GM21360 (cell line): Measurements from ENCODE around the gene PPP2R2B.
"Not testable (repeated sequence)": the region's sequence is repeated elsewhere in the genome, so short reads cannot be mapped to it uniquely, and the experiment has no call there.

Experiments used
- ATAC-seq: cut with Tn5 transposase; IDR thresholded peaks from one replicate; pipeline ENCODE4 v1.9.1; 2021; ENCODE audit warnings: mild to moderate bottlenecking, moderate library complexity; ENCODE audit not compliant: unreplicated experiment

PPP2R2B gene

DNA sequence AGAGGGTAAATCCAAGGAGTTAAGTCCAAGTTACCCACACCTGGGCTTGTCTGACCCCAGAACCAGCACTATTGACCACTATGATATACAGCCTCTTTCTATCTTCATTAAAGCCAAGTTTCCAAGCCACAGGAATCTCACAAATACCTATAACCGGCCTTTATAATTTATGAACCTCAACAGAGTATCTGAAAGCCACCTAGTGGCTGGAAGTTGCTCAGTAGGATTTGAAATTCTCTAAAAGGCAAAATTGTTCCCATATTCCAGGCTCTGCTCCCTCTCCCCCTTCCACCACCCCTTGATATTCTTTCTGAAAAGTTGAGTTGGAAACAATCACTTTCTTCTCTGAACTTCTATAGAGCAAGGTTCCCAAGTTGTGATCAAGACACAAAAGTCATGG is 256.2 kb downstream of the PPP2R2B start:
- no peak for ATAC-seq

DNA sequence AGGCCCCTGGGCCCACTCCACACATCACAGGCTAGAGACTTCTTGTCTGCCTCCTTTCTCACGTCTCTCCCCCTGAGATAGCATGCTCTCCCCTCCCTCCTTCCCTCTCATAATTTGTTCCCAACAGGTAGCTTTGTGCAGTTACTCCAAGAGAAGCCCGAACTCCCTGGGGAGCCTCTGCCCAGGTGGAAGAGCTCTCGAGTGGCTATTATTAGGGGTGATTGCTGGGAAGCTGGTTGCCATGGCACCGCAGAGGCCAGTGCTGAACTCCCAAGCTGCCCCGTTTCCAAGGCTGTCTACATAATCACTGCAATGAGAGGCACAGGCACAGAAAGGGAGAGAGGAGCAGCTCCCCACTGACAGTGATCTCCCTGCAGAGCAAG is 257.9 kb downstream of the PPP2R2B start:
- ATAC-seq: no peak

DNA sequence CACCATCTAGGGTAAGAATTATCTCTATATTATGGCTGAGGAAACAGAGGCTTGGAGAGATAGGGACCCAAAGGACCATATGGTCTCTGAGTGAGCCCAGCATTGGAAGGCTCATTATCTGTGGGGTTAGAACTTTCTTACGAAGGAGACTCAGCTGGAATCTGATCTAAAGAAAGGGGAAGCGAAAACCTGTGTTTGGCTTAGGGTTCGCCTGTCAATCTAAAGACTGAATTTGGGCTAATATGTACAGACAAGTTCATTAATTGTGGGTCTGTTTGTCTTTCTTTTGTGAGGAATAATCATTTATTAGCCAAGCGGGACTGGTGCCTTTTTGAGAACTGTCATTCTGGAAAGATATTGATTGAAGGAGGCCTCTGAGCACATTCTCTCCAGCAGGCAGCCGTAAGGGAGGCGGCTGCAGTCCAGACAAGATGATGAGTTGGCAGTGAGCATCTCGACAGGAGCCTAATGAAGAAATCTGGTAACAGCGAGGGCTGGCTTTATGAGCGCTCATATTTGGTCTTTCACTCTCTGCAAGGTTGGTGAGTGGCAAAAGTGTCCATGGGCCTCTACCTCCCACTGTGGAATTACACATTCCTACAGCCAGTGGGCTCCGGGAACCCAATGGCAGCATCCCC is 258.4 kb downstream of the PPP2R2B start:
- ATAC-seq: no peak

DNA sequence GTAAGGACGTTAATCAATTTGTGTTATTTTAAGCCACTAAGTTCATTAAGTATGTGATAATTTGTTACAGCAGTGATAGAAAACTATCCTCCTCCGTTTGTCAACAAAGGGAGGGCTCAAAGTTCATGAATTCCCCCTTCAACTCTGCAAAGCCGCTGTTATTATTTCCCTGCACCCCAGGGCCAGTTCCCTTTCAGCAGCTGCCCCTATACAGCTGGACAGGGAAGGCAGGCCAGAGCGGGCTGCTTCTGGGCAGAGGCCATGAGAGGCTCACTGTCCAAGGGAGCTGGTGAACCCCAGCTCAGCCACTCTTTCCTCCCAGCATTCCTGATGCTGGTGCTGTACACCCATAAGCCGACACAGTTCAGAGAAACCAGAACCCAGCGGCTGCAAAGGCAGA is 260.1 kb downstream of the PPP2R2B start:
- ATAC-seq: no peak

DNA sequence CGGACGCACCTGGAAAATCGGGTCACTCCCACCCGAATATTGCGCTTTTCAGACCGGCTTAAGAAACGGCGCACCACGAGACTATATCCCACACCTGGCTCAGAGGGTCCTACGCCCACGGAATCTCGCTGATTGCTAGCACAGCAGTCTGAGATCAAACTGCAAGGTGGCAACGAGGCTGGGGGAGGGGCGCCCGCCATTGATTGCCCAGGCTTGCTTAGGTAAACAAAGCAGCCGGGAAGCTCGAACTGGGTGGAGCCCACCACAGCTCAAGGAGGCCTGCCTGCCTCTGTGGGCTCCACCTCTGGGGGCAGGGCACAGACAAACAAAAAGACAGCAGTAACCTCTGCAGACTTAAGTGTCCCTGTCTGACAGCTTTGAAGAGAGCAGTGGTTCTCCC is 268.8 kb downstream of the PPP2R2B start:
- not testable (repeated sequence) for ATAC-seq

DNA sequence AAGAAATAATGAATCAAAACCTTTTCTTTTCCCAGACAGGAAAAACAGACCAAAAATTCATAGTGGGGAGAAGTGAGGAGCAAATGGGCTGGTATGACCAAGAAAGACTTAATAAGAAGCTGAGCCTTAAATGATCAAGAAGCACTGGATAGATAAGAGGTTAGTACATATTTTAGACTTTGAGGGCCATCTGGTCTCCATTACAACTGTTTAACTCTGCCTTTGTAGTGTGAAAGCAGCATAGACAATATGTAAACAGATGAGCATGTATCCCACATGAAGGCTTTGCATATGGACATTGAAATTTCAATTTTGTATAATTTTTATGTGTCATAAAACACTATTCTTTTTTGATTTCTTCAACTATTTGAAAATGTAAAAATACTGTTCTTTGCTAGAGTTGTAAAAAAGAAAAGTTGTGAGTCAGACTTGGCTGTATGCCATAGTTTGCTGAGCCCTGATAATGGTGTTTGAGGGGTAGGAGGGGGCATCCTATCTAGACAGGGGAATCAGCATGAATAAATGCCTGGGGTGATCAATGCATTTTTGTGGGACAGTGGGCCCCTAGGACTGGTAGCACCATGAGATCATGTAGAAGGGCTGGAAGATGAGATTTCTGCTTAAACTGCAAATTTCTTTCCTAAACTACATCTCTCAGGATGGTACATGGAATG is 270.8 kb downstream of the PPP2R2B start:
- no peak for ATAC-seq

DNA sequence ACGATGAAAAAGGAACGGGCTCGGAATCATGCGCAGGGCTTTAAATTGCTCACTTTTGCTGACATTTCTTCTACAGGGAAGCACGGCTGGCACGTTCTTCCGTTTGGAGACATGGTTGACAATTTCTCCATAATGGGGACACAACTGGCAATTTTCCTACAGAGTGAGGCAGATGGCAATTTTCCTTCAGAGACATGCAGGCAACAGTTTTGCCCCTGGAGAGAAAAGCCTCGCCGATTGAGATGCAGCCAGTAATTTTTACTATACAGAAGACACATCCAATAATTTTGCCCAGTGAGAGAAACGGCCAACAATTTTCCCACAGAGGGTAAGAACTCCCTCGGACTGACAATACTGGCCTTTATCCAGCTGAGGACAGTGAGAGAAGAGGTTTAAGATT is 271.7 kb downstream of the PPP2R2B start:
- ATAC-seq: no peak

DNA sequence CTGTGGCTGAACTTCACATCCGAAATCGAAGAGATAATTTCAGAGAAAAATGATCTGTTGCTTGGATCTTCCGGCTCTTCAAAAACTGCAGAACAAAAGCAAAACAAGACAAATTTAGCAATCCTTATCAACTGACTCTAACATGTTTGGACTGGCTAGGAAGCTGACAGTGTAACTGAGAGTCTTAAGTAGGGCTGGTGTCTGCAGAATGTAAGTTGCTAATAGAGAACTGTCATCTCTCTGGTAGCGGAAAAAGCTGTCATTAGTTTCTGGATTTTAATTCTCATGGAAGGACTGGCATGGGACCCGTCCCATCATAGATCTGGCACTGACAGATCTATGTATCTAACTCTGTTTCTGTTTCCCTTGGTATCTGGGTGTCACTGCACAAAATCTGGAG is 278.2 kb downstream of the PPP2R2B start:
- no peak for ATAC-seq

DNA sequence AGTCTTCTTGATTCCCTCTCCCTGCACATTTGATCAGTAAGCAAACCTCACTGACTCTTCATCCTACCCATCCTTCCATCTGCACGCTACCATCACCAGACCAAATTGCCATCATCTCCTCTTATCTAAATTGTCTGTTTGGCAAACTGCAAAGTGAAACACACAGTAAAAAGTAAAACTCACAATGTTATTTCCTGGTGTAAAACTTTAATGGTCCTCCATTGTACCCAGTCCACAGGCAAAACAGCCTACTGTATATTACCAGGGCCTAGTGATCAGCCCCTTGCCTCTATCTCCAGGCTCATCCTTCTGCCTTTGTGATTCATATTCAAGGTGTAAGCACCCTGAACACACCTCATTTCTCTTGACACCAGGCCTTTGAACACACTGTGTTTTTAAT is 279.3 kb downstream of the PPP2R2B start:
- ATAC-seq: no peak

DNA sequence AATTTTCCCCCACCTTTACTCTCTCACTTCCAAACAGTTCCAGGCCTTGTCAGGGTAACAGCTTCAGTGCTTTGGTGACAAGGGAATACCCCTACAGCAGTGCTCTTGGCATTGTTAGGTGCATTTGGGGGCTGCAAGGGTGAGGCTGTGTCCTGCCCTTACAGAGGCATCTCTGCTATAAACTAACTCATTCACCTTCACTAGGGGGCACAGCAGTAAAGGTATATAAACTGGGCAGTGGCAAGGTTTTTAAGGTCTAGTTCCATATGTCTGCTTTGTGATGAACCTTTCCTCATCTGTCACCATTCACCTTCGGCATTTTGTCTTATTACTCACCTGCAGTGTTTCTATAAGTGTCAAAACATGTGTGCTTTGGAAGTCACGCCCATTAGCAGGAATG is 283.5 kb downstream of the PPP2R2B start:
- ATAC-seq: no peak

DNA sequence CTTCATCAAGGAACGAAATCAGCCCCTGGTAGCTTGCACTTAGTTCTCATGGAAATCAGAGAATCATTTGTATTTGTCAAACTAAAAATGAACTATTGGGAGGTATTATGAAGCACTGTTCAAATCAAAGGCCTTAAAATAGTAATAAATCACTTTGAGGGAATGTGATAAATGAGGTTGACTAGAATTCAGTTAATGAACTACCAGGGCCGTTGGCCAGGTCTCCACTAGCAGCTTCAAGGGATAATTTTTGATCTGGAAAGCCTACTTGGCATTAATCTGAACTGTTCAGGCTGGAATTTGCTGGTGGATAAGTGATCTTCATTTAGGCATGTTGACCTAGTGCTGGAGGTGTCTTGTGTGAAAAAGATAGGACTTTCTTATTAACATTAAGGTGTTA is 286.2 kb downstream of the PPP2R2B start:
- ATAC-seq: no peak

DNA sequence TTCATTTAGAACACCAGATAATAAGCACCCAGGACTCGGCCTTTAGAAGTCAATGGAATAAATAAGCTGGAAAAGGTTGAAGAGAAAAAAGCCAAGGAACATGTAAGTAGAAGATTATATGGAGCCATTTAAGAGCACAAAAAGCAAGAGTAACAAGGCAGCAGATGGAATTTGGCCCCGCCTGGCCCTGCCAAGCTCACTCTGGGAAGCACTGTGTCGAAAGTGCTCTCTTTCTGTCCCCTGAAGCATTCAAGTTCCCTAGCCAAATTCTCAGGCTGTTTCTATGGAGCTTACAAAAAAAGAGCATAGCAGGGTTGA is 289.6 kb downstream of the PPP2R2B start:
- ATAC-seq: no peak

DNA sequence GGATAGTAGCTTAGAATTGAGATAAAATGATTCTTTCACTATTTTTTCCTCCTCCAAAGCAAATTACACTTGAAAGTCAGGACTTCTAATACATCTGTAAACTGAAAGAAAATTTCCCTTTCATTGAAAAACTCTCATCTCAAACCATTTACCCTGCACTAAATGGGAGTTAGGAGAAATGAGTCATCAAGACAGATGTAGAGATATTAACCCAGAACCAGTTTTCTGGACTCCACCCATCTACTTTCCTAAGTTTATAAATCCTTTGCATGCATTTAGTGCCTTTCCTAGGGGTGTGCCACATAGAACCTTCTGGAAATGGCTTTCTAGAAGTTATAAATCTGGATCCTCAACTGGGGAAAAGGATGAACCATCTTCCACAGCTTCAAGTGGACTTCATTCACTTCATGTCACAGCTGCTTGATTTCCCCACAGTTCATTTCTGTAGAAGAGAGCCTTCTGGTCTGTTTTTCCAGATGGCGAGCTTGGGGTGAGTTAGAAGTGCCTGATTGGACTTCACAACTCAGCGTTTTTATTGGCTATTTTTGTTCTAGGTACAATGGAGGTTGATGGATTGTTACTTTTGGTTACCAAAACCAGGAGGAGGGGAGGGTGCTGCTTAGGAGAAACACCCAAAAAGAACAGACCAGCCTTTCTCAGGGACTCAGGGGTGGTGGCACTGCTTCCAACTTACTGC is 290.1 kb downstream of the PPP2R2B start:
- ATAC-seq: no peak

DNA sequence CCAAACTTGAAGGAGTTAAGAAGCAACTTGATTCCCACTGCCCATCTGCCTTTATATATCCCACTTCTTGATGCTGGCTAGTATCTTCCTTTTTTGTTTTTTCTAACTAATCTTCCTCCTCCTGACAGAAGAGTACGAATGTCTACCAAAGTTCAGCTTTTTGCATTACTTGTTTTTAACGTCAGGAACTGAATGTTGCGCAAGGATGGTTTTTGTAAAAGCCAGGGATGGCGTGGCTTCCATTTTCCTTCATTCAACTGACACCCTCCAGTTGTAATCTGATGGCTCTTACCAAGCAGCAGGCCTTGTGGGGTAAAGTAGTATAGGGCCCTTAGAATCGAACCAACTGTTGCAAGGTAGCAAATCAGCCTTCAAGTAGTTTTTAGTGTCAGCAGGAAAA is 291.8 kb downstream of the PPP2R2B start:
- ATAC-seq: no peak

DNA sequence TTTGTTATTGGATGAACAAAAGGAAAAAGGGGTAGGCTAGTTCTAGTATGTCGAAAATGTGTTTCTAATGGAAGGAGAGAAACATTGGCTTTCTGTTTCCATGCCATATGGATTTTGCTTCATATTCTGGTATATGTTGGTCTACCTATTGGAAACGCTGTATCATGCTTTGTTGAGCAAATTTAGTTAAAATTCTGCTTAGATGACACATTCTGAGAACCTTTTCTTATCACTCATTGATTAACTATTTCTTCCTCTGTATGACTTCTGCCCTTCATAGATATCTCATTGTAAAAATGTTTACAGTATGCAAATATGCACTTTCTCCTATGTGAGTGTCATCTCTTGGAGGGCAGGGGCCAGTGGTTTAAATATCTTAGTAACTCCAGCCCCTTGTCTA is 293.8 kb downstream of the PPP2R2B start:
- ATAC-seq: no peak

DNA sequence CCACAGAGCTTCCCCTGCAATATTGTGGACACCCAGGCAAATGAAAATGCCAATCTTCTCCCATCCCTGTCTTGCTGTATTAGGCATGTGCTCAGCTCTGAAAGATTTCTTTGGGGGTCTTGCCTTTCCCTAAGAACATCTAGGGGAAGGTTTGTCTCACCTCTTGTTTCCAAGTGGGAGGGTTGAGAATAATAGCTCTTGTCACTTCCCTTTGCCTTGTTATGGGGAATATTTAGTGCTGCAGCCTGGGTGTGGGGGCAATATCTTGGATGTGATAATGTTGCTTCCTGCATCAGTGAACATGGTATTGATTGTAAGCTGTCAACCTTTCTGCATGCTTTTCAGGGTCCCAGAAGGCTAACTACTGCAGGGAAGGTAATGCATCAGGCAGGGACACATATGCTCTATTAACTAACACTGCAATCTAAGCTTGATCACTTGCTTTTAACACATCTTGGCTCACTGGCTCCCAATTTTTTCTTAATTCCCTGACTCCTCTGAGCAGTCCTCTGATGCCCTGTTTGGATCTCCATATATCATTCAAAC is 296.4 kb downstream of the PPP2R2B start:
- no peak for ATAC-seq

DNA sequence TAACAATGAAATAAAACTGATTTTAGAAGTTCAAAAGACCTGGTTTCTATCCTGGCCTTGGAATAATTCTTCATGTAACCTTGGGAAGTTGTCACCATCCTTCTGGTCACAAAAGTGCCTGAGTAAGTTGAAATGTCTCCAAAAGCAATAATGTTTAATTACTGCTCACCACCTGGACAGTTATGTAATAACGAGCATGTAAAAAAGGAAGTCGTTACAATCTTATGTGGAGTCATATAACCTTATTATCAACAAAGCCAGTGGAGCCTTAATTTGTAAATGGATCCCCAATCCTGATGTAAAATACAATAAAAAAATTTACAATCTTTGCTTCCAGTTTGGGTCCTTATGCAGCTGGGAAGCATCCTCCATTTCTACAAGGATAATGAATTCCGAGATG is 298.3 kb downstream of the PPP2R2B start:
- no peak for ATAC-seq

DNA sequence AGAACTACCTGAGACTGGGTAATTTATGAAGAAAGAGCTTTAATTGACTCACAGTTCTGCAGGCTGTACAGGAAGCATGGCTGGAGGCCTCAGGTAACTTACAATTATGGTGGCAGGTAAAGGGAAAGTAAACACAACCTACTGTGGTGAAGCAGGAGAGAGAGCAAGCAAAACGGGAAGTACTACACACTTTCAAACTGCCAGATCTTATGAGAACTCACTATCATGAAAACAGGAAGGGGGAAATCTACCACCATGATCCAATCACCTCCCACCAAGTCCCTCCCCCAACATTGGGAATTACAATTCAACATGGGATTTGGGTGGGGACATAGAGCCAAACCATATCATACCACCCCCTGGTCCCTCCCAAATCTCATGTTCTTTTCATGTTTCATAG is 303.8 kb downstream of the PPP2R2B start:
- no peak for ATAC-seq

DNA sequence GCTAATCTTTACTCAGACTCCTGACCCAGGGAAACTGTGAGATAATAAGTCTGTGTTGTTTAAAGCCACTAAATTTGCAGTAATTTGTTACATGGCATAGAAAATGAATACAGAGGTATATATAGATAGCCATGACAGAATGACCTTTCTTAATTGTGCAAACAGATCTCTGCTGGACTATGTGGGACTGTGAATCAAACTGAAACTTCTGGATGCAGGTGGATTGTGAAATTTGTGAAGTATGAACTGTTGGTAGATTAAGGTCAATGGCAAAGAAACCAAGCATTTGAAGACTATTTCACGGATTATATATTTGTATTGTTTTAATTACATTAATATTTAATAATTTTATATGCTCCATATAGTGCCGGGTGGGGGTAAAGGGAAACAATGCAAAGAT is 310.4 kb downstream of the PPP2R2B start:
- ATAC-seq: no peak

DNA sequence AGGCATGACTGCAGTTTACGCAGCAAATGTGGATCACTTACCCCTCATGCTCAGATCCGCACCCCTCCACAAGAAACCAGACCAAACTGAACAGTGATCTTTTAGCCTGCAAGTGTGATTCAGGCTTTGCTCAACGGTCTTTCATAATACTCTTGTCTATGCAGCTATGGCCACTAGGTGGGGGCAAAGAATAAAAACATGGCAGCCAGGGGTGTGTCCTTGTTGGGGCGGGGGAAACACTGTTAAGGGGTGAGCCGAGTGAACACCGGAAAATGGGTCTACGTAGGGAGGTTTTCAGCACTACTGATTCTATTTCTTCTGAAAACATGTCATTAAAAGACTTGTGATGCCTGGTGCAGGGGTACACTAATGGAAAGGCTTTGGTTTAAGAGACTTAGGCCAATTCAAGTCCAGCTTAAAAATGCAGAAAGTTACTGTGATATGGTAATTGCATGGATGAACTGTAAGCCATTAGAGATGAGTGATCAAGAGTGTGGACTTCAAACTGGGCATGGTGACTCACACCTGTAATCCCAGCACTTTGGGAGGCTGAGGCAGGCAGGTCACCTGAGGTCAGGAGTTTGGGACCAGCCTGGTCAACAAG is 312.7 kb downstream of the PPP2R2B start:
- peak; percentile 98 for ATAC-seq

DNA sequence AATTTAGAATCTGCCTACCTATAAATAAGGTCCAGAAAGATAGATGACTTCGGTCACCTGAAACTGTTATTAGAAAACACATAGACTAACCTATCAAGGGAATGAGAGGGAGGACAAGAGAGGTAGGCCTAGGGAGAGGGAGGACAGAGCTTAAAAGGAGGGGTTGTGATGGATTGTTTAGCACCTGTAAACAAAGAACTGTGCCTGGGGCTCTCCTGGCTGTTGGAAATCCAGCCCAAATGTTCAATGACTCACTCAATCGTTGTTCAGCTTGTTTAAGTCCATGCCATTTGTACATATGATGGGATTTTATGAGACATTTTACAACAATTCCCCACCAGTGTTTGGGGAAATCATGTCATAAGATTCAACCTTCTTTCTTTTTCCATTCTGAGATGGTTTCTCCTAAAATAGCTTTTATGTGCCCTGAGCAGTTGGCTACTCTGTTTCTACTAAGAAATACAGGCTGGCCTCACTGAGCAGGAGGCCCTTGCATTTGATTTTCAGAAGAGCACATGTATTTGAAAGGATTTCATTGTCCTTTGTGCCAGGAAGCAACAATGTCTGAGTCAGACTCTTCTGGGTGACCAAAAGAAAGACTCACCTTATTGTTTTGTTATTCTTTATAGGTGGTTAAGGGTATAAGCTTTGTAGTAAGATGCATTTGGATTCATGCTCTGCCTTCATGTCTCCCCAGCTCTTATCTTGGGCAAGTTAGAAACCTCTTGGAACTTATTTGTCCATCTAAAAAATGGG is 314.4 kb downstream of the PPP2R2B start:
- ATAC-seq: no peak
